Astrocyte of the hippocampus (primary cell): ENCODE measurements around the gene LCNL1.

Experiments used
- DNase-seq: peaks from one replicate; pipeline ENCODE4 v3.0.0; 2011; ENCODE audit warnings: low read depth, low spot score

LCNL1 gene

GRCh38 chr9:137011907-137012675, 29.3 kb downstream of the LCNL1 start:
- DNase-seq, result no peak

GRCh38 chr9:137012694-137013570, 30.1 kb downstream of the LCNL1 start:
- DNase-seq, result no peak

DNA sequence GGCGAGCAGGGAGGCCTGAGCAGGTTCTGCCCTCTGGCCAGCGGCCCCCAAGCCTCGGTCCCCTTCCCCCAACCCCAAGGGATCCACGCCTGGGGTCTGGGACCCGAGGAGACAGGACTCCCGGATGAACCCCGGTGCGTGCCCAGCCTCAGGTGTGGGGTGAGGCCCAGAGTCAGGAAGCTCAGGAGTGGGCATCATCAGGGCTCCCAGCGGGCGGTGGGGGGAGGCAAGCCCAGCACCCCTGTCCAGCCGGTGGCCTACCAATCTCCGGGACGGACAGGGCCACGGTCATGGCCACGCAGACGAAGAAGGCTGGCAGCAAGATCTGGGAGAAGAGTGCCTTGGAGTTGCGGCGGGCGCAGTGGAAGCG, 30.8 kb downstream of the LCNL1 start:
- no peak for DNase-seq

DNA sequence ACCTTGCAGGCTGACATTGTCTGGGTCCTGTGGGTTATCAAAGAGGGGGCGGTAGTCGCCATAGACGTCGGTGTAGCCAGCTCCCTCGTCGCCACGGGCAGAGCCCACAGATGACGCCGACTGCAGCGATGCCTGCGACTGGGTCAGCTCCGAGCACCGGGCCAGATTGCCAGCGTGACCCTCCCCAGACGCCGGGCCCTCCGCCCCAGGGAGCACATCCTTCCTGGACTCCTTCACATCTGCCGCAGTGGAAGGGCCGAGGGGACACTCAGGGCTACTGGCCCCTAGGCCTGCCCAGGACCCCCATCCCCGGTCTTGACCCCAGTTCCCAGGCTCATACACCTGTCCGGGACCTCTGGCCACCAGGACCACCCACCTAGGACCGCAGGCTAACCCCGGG, 31.4 kb downstream of the LCNL1 start:
- DNase-seq, result no peak

GRCh38 chr9:137014776-137015539, 32.2 kb downstream of the LCNL1 start:
- no peak for DNase-seq

DNA sequence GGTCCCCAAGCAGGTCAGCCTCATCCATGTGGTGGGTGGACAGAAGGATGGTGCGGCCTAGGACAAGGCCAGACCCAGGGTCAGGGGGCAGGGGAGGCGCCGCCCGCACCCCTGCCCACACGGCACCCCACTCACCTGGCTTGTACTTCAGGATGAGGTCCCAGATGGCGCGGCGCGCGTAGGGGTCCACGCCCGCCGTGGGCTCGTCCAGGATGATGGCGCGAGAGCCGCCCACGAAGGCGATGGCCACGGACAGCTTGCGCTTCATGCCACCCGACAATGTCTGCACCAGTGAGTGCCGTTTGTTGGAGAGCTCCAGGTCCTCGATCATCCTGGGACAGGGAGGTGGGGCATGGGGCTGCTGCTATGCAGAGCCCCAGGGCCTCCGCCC, 32.7 kb downstream of the LCNL1 start:
- no peak for DNase-seq

DNA sequence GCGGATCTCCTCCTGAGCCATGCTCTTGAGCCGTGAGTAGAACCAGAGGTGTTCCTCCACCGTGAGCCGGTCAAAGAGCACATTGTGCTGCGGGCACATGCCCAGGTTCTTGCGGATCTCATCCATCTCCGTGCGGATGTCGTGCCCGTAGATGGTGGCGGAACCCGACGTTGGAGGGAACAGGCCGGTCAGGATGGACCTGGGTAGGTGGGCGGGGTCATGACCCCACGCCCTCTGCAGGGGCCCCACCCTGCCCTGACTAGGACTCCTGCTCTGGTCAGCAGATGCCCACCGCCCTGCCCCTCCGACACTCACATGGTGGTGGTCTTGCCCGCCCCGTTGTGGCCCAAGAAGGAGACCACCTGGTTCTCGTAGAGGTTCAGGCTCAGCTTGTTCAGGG, 33.2 kb downstream of the LCNL1 start:
- DNase-seq, result no peak

- DNase-seq, result no peak
Observed at GRCh38 chr9:137016436-137016835, 33.6 kb downstream of the LCNL1 start.

DNA sequence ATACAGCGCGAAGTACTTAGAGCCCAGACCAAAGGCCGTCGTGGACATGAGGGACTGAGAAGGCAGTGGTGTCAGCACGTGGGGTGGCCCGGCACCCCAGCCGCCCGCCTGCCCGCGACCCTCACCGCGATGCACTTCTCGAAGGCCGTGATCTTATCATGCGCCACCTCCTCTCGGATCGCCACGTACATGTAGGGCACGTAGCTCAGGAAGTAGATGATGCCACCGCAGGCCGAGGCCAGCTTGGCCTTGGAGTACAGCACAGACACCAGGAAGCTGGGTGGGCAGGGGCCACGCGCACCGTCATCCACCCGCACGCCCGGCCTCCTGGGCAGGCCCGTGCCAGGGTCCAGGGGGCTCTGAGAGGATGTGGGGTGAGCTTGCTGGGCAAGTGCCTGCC, 34.3 kb downstream of the LCNL1 start:
- DNase-seq, result no peak

- no peak for DNase-seq
Observed at GRCh38 chr9:137017791-137018497, 35.2 kb downstream of the LCNL1 start.

DNA sequence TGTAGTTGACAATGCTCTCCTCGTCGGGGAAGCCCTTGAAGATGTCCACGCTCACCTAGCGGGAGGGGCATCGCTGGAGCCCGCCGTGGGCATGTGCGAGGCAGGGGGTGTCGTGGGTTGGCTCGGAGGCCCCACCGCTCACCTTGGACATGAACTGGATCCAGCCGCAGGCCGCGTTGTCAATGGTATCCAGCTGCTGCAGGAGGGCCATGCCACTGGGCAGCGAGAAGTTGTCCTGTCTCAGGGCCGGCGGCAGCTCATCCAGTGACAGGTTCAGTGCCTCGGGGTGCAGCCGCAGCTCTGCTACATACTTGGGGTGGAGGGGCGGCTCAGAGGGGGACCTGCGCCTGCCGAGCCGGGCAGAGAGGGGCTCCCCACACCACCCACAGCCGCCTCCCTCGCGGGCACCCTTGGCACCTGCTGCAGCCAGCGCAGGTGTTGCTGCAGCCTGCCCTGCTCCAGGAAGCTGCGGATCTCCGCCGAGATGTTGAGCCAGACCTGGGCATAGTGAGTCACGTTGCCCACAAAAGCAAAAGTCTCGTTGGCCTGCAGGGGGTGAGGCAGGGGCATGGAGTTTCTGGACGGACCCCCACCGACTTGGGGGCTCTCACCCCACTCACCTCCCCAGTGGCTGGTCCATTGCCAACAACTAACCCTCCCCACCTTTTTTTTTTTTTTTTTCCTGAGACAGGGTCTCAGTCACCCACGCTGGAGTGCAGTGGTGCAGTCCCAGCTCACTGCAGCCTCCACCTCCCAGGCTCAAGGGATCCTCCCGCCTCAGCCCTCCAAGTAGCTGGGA, 36.2 kb downstream of the LCNL1 start:
- no peak for DNase-seq

GRCh38 chr9:137019891-137020683, 37.3 kb downstream of the LCNL1 start:
- DNase-seq, result no peak

GRCh38 chr9:137020771-137021567, 38.2 kb downstream of the LCNL1 start:
- DNase-seq, result no peak

DNA sequence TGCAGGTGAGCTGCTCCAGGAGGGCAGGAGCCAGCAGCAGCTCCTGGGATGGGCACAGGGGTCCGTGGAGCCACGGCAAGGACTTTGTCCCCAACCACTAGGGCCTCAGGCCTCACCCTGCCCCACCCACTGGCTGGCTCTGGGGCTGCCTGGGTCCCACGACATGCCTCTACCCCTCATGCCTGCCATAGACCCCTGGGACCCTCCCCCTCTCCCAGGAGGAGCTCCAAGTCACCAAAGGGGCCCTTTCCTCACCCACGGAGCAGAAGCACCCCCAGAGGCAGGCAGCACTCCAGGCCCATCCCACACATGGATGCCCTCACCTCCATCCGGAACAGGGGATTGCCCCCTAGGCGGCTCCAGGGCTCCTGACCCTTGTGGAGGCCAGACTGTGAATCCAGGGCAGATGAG, 38.8 kb downstream of the LCNL1 start:
- no peak for DNase-seq

- no peak for DNase-seq
Observed at GRCh38 chr9:137021979-137022661, 39.3 kb downstream of the LCNL1 start.

- no peak for DNase-seq
Observed at GRCh38 chr9:137022662-137023008, 39.8 kb downstream of the LCNL1 start.

DNA sequence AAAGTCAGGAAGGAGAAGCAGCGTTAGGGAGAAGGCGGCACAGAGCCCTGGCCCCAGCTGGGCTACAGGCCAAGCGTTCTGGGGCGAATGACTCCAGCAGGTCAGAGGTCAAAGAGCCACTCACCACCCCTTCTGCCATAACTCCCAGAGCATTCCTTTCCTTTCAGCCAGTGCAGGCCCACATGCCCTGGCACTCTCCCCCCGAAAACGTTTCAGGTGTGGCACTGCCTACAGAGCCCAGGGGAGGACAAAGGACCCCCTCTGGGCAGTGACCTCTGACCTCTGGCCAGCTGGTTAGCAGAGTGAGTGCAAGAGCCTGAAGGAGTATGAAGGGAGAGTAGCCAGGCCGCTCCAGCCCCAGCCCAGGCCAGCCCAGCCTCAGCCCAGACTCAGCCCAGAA, 40.4 kb downstream of the LCNL1 start:
- no peak for DNase-seq

GRCh38 chr9:137023583-137023991, 40.8 kb downstream of the LCNL1 start:
- no peak for DNase-seq

- peak; percentile 65 for DNase-seq
Observed at GRCh38 chr9:137025517-137025966, 42.7 kb downstream of the LCNL1 start.
